Gastroesophageal sphincter (tissue), 4 donors: Measurements from ENCODE around the gene SPATA2L. TPM values are rescaled to one million over a fixed set of nuclear protein-coding genes. Genes with fewer than 3 reads are reported as not detected.
A peak's percentile ranks its signal among the peaks of the same experiment; 100 is the strongest.

Experiments used
- ATAC-seq: fragments of 150-250 bp; one replicate; pipeline ENCODE4 v1.9.1; 2016; ENCODE audit warnings: mild to moderate bottlenecking, moderate library complexity
- H3K27ac ChIP-seq, 4 donors: fragments of 200-600 bp; sonication (generic) in 3 of 4; 1 replicate in 3 of 4; 2 replicates in 1 of 4; pipeline ENCODE4 v1.5.1; 2016 to 2019
- H3K27me3 ChIP-seq: fragments of 200-600 bp; sonication (generic); one replicate; pipeline ENCODE4 v1.5.1; 2019
- H3K36me3 ChIP-seq, 2 donors: fragments of 200-600 bp; sonication (generic); one replicate each; pipeline ENCODE4 v1.5.1; 2019; ENCODE audit warnings: control low read depth in 1 of 2
- H3K4me1 ChIP-seq, 3 donors: fragments of 200-600 bp; sonication (generic); 1 replicate in 2 of 3; 2 replicates in 1 of 3; pipeline ENCODE4 v1.5.1; 2016 to 2019; ENCODE audit warnings: control low read depth in 2 of 3
- H3K4me3 ChIP-seq, 2 donors: fragments of 200-600 bp; sonication (generic); one replicate each; pipeline ENCODE4 v1.5.1; 2019; ENCODE audit warnings: mild to moderate bottlenecking in 1 of 2, moderate library complexity in 1 of 2
- H3K9me3 ChIP-seq, 3 donors: fragments of 200-600 bp; sonication (generic); one replicate each; pipeline ENCODE4 v1.5.1; 2017 to 2019; ENCODE audit warnings: control low read depth in 2 of 3
- CTCF ChIP-seq, 4 experiments: fragments of 200-600 bp in 2 of 4; fragments of 450-650 bp in 2 of 4; sonication (generic) in 1 of 4; IDR thresholded peaks; one replicate each; pipeline ENCODE4 v1.5.1; 2017 to 2019; ENCODE audit warnings: antibody characterized with exemption in 4 of 4, mild to moderate bottlenecking in 2 of 4, moderate library complexity in 2 of 4
- EP300 ChIP-seq: sonication (generic); formaldehyde crosslinking; IDR thresholded peaks from one replicate; pipeline ENCODE4 v1.6.1; 2017; ENCODE audit warnings: antibody characterized with exemption, mild to moderate bottlenecking
- POLR2A ChIP-seq, 2 donors: fragments of 450-650 bp; IDR thresholded peaks; one replicate each; pipeline ENCODE4 v1.6.1; 2017; ENCODE audit warnings: antibody characterized with exemption in 2 of 2, mild to moderate bottlenecking in 2 of 2, moderate library complexity in 1 of 2
- POLR2AphosphoS5 ChIP-seq: sonication (generic); formaldehyde crosslinking; IDR thresholded peaks from one replicate; pipeline ENCODE4 v1.6.1; 2017; ENCODE audit warnings: antibody characterized with exemption
- WGBS, 2 donors: methylation state at CpG; one replicate each; pipeline ENCODE4 v1.1.5; 2018; ENCODE audit warnings: low coverage in 1 of 2; 5-methylcytosine and 5-hydroxymethylcytosine counted together
- total RNA-seq, 4 donors: library from RNA; depleted of rRNA; stranded (reverse); fragments of >200 nt; gene quantifications; one replicate each; pipeline ENCODE4 v1.1.0, GENCODE V29; 2016

The SPATA2L gene
- total RNA-seq, 4 donors from 2014 or later: 8.7 to 21.8 (median 13.2) TPM

- H3K27me3 ChIP-seq: no peaks in the 10 kb centered on the region
- ATAC-seq: no peak
- H3K36me3 ChIP-seq: peaks cover 0 to 45% of the 10 kb centered on the region in 2 donors
- TF ChIP-seq POLR2A (IDR thresholded peaks at IDR 0.05) (no peak), POLR2AphosphoS5 (no peak), EP300 (no peak), CTCF (IDR thresholded peaks at IDR 0.05) (no peak)
- H3K4me1 ChIP-seq: peaks cover 0 to 27% (median 16%) of the 10 kb centered on the region in 3 donors
- no peaks in the 10 kb centered on the region for H3K9me3 ChIP-seq
- WGBS, 2 donors: 92 to 100% methylated on average over 2 of the region's 7 CpGs
- no peak overlapping the region for H3K4me3 ChIP-seq
- H3K27ac ChIP-seq: no peak overlapping the region
These were observed 41.4 kb downstream of the SPATA2L start for GRCh38 chr16:89660146-89660545.

GRCh38 chr16:89658221-89658879 lies 43.2 kb downstream of the SPATA2L start:
- TF ChIP-seq CTCF (IDR thresholded peaks at IDR 0.05): no peak
- no peak for TF ChIP-seq POLR2A (IDR thresholded peaks at IDR 0.05)
- no peak for TF ChIP-seq POLR2AphosphoS5
- TF ChIP-seq EP300: no peak

GRCh38 chr16:89657442-89658220 lies 43.9 kb downstream of the SPATA2L start, which contains the start of the genes CHMP1A and SPATA33:
CHMP1A (minus strand) TSS chr16:89657708; CDS start chr16:89657588, 120 bp downstream.
SPATA33 (plus strand) TSS chr16:89657836; CDS start chr16:89657912, 76 bp downstream.
- TF ChIP-seq POLR2AphosphoS5: peak; percentile 87
- no peak for TF ChIP-seq EP300
- no peak for TF ChIP-seq CTCF (IDR thresholded peaks at IDR 0.05)
- peak; percentile 60 to 65 for TF ChIP-seq POLR2A (IDR thresholded peaks at IDR 0.05)
- H3K27me3 ChIP-seq: no peaks in the 10 kb centered on the region
- H3K36me3 ChIP-seq: peaks cover 0 to 43% of the 10 kb centered on the region in 2 donors
- H3K4me1 ChIP-seq: peaks cover 0 to 27% (median 16%) of the 10 kb centered on the region in 3 donors
- WGBS, 2 donors: 0% methylated on average over 4 of the region's 99 CpGs; no CpG with 5 or more reads in 1 of the 2 donors
- ATAC-seq: peak; percentile 95
- no peaks in the 10 kb centered on the region for H3K9me3 ChIP-seq
- H3K27ac ChIP-seq: peak within 1 kb of the TSS; percentile 19 to 88 (median 86)
- H3K4me3 ChIP-seq: peak within 1 kb of the TSS; percentile 56 to 99

More at GRCh38 chr16:89658221-89658879, 43.2 kb downstream of the SPATA2L start:
- no peak for ATAC-seq
- WGBS, 2 donors: 27 to 50% methylated on average over 3 to 10 of the region's 27 CpGs
- H3K36me3 ChIP-seq: peaks cover 0 to 41% of the 10 kb centered on the region in 2 donors
- H3K9me3 ChIP-seq: no peaks in the 10 kb centered on the region
- peaks cover 0 to 27% (median 16%) of the 10 kb centered on the region in 3 donors for H3K4me1 ChIP-seq
- H3K4me3 ChIP-seq: peak overlapping the region; percentile 56 to 99
- peak overlapping the region; percentile 19 to 88 (median 86) for H3K27ac ChIP-seq
- H3K27me3 ChIP-seq: no peaks in the 10 kb centered on the region

GRCh38 chr16:89656435-89657121 lies 44.9 kb downstream of the SPATA2L start:
- H3K27ac ChIP-seq: peak overlapping the region in 3 of 4 donors; percentile 86 to 88 (median 87)
- no peaks in the 10 kb centered on the region for H3K27me3 ChIP-seq
- peak overlapping the region; percentile 56 to 99 for H3K4me3 ChIP-seq
- peaks cover 0 to 43% of the 10 kb centered on the region in 2 donors for H3K36me3 ChIP-seq
- ATAC-seq: no peak
- TF ChIP-seq CTCF (IDR thresholded peaks at IDR 0.05) (no peak), POLR2AphosphoS5 (no peak), EP300 (no peak), POLR2A (IDR thresholded peaks at IDR 0.05) (no peak)
- H3K9me3 ChIP-seq: no peaks in the 10 kb centered on the region
- 20 to 57% methylated on average over 7 to 8 of the region's 32 CpGs for WGBS, 2 donors
- H3K4me1 ChIP-seq: peaks cover 0 to 27% (median 16%) of the 10 kb centered on the region in 3 donors
